ENCODE data around the gene ASTN1. TPM values are rescaled to one million over a fixed set of nuclear protein-coding genes. Genes with fewer than 3 reads are reported as not detected.

The ASTN1 gene
- total RNA-seq (0.44 and 1.1 TPM in 2 replicates), polyA plus RNA-seq (0.50 TPM in 1 of 2 replicates, not detected in the other)

DNA sequence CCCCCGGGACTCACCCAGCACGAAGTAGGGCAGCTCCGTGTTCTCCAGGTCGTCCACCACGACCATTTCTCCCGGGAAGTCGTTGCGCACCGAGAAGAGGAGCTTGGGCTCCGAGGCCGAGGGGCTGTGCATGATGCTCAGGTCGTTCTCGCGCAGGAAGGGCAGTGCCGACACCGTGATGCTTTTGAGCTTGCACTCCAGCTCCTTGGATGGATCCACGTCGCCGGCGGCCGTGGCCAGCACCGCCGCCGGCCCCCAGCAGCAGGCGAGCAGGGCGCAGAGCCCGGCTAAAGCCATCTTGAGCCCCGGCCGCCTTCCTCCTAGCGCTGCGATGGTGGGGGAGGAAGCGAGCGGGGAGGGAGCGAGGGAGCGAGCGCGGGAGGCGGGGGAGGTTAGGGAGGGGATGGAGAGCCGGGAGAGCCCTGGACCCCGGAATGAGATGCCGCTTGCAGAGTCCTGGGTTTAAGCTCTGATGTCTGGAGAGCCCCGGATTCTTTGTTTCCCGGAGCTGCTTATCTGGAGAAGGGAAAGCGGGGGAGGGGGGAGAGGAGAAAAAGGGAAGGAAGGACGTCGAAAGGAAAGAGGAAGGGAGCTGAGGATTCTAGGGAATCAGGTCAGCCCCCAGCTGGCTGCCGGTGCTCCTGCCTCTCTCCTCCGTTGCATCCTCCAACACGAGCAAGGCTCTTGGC lies at the start of gene ASTN1:
Gene ASTN1, minus strand, starts transcription at position 333 of the 689 bp plus-strand sequence. Its CDS starts 36 bp downstream, at position 297.
- Histone ChIP-seq H3K9me3 (ENCODE audit: low read depth) (no peaks in the 10 kb centered on the region), H3K27ac (no peak within 1 kb of the TSS), H3K27me3 (peaks cover 86% of the 10 kb centered on the region), H4K20me1 (ENCODE audit: insufficient read depth, poor library complexity, severe bottlenecking) (no peaks in the 10 kb centered on the region), H3K4me1 (ENCODE audit: insufficient read depth) (peaks cover 10% of the 10 kb centered on the region), H3K4me3 (peak within 1 kb of the TSS; percentile 42), H3K9me2 (replicated peaks; ENCODE audit: insufficient read depth) (no peaks in the 10 kb centered on the region), H2AFZ (peak within 1 kb of the TSS; percentile 63), H3K79me2 (no peaks in the 10 kb centered on the region), H3K36me3 (replicated peaks; ENCODE audit: insufficient read depth, low read depth) (no peaks in the 10 kb centered on the region), H3K4me2 (peak within 1 kb of the TSS; percentile 91)
- under 1% methylated on average over 41 of the region's 49 CpGs for WGBS (ENCODE audit: low lambda C conversion rate, missing lambda C conversion rate)
- TF ChIP-seq EZH2phosphoT487 (IDR thresholded peaks at IDR 0.05; ENCODE audit: low read depth, severe bottlenecking, unreplicated experiment) = no peak
- no peak for TF ChIP-seq CTCF (IDR thresholded peaks at IDR 0.05; ENCODE audit: poor library complexity)
- TF ChIP-seq EZH2 (IDR thresholded peaks at IDR 0.05; ENCODE audit: borderline replicate concordance) = peak; percentile 64
- DNase-seq (ENCODE audit: low spot score) = no peak

DNA sequence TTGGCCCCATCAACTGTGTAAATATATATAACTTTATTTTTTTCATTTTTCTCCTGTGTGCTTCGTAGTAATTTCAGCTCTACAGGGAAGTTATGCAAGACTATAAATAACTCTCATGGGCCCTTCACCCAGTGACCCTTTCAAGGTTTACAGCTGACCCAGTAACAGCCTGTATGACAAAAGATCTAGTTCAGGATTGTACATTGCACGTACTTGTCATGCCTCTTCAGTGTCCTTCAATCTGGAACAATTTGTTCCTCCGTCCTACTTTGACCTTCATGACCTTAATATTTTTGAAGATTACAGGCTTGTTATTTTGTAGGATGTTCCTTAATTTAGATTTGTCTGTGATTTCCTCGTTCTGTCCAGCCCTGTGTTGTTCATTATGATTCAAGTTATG lies 46.7 kb upstream of the ASTN1 start:
- Histone ChIP-seq H3K27ac (peak overlapping the region; percentile 53), H3K9me2 (replicated peaks; ENCODE audit: insufficient read depth) (no peaks in the 10 kb centered on the region), H3K27me3 (no peaks in the 10 kb centered on the region), H4K20me1 (ENCODE audit: insufficient read depth, poor library complexity, severe bottlenecking) (no peaks in the 10 kb centered on the region), H3K4me3 (no peak overlapping the region), H2AFZ (no peak overlapping the region), H3K9me3 (ENCODE audit: low read depth) (peaks cover 3% of the 10 kb centered on the region), H3K4me2 (no peak overlapping the region), H3K4me1 (ENCODE audit: insufficient read depth) (peaks cover 23% of the 10 kb centered on the region), H3K79me2 (no peaks in the 10 kb centered on the region), H3K36me3 (replicated peaks; ENCODE audit: insufficient read depth, low read depth) (no peaks in the 10 kb centered on the region)
- DNase-seq (ENCODE audit: low spot score) = peak; percentile 14
- TF ChIP-seq EZH2 (IDR thresholded peaks at IDR 0.05; ENCODE audit: borderline replicate concordance) (no peak), EZH2phosphoT487 (IDR thresholded peaks at IDR 0.05; ENCODE audit: low read depth, severe bottlenecking, unreplicated experiment) (no peak)
- WGBS (ENCODE audit: low lambda C conversion rate, missing lambda C conversion rate) = 43% methylated on average over 4 of the region's 4 CpGs

- Histone ChIP-seq H3K36me3 (replicated peaks; ENCODE audit: insufficient read depth, low read depth) (no peaks in the 10 kb centered on the region), H3K9me2 (replicated peaks; ENCODE audit: insufficient read depth) (no peaks in the 10 kb centered on the region), H4K20me1 (ENCODE audit: insufficient read depth, poor library complexity, severe bottlenecking) (no peaks in the 10 kb centered on the region), H2AFZ (no peak overlapping the region), H3K4me2 (peak overlapping the region; percentile 16), H3K27me3 (no peaks in the 10 kb centered on the region), H3K4me1 (ENCODE audit: insufficient read depth) (peaks cover 23% of the 10 kb centered on the region), H3K27ac (peak overlapping the region; percentile 58), H3K79me2 (no peaks in the 10 kb centered on the region), H3K9me3 (ENCODE audit: low read depth) (no peaks in the 10 kb centered on the region), H3K4me3 (no peak overlapping the region)
- DNase-seq (ENCODE audit: low spot score) = peak; percentile 28
- TF ChIP-seq EZH2 (IDR thresholded peaks at IDR 0.05; ENCODE audit: borderline replicate concordance) = no peak
- TF ChIP-seq EZH2phosphoT487 (IDR thresholded peaks at IDR 0.05; ENCODE audit: low read depth, severe bottlenecking, unreplicated experiment) = no peak
- TF ChIP-seq CTCF (IDR thresholded peaks at IDR 0.05; ENCODE audit: poor library complexity) = no peak
Measured at GRCh38 chr1:177210071-177210470, 45.6 kb upstream of the ASTN1 start.

DNA sequence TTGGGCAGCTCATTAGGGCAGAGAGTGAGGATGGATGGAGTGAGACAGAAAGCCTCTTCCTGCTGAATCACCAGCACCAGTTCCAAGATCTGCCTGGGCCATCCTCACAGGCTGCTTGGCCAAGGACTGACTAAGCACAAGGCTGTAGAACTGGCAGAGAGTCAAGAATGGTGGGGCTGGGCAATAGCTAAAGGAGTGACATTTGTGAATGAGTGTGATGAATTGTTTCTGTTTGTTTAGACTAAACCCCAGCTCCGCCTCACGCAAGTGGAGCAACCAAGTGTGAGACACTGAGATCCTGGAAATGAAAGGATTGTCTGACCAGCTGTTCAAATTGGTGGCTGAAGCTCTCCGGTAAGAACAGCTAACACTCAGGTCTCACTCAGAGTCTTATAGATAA lies 44.8 kb upstream of the ASTN1 start:
- DNase-seq (ENCODE audit: low spot score) = peak; percentile 89
- Histone ChIP-seq H3K9me2 (replicated peaks; ENCODE audit: insufficient read depth) (no peaks in the 10 kb centered on the region), H3K79me2 (no peaks in the 10 kb centered on the region), H4K20me1 (ENCODE audit: insufficient read depth, poor library complexity, severe bottlenecking) (no peaks in the 10 kb centered on the region), H2AFZ (no peak overlapping the region), H3K27ac (peak overlapping the region; percentile 58), H3K36me3 (replicated peaks; ENCODE audit: insufficient read depth, low read depth) (no peaks in the 10 kb centered on the region), H3K4me1 (ENCODE audit: insufficient read depth) (peaks cover 23% of the 10 kb centered on the region), H3K4me3 (no peak overlapping the region), H3K9me3 (ENCODE audit: low read depth) (no peaks in the 10 kb centered on the region), H3K27me3 (no peaks in the 10 kb centered on the region), H3K4me2 (peak overlapping the region; percentile 16)
- TF ChIP-seq EZH2phosphoT487 (IDR thresholded peaks at IDR 0.05; ENCODE audit: low read depth, severe bottlenecking, unreplicated experiment) (no peak), EZH2 (IDR thresholded peaks at IDR 0.05; ENCODE audit: borderline replicate concordance) (no peak)
- WGBS (ENCODE audit: low lambda C conversion rate, missing lambda C conversion rate) = 36% methylated on average over 3 of the region's 3 CpGs
